B cell (primary cell): ENCODE measurements around the gene PTGIR. TPM values are rescaled to one million over a fixed set of nuclear protein-coding genes. Genes with fewer than 3 reads are reported as not detected.
A peak's percentile ranks its signal among the peaks of the same experiment; 100 is the strongest.

Experiments used
- ATAC-seq: fragments of 200-7000 bp; cut with Tn5 transposase; one replicate; pipeline ENCODE4 v1.10.0; 2021; ENCODE audit warnings: low read depth, mild to moderate bottlenecking, moderate number of reproducible peaks, moderate library complexity
- CTCF ChIA-PET: fragments of 350-600 bp; sonication (Branson Sonifier 250); formaldehyde crosslinking; loops from one replicate; lab custom pipeline; 2021; ENCODE audit warnings: antibody characterized with exemption, inconsistent platforms; lab: Charles Lee
- POLR2A ChIA-PET: fragments of 350-600 bp; sonication (Branson Sonifier 250); formaldehyde crosslinking; loops from one replicate; lab custom pipeline; 2021; ENCODE audit warnings: antibody characterized with exemption; lab: Charles Lee
- DNase-seq: peaks from one replicate; pipeline ENCODE4 v3.0.0; 2013
- H2AFZ ChIP-seq: 2 replicates; pipeline ENCODE4 v1.6.1; 2012; ENCODE audit warnings: mild to moderate bottlenecking, low read depth, low read length; ENCODE audit not compliant: insufficient read depth, poor library complexity, severe bottlenecking
- H3K27ac ChIP-seq, 2 donors: 1 replicate in 1 of 2; 2 replicates in 1 of 2; pipeline ENCODE4 v1.5.1; 2012 to 2013; ENCODE audit warnings: low read length in 2 of 2, mild to moderate bottlenecking in 2 of 2, moderate library complexity in 1 of 2
- H3K27me3 ChIP-seq, 4 experiments: fragments of 200-600 bp in 1 of 4; sonication (generic) in 1 of 4; replicated peaks in 1 of 4; 1 replicate in 2 of 4; 2 replicates in 2 of 4; pipeline versions ENCODE4 v1.6.1 to v1.7.0; 2013 to 2016; ENCODE audit warnings: low read length in 3 of 4, mild to moderate bottlenecking in 2 of 4, mixed read lengths in 1 of 4, moderate library complexity in 1 of 4; ENCODE audit not compliant: insufficient read depth in 4 of 4, control insufficient read depth in 3 of 4; ENCODE audit errors: control extremely low read depth in 1 of 4
- H3K36me3 ChIP-seq, 2 experiments: replicated peaks in 1 of 2; 1 replicate in 1 of 2; 2 replicates in 1 of 2; pipeline versions ENCODE4 v1.6.1 to v1.7.1; 2013; ENCODE audit warnings: low read length in 1 of 2; ENCODE audit not compliant: insufficient read depth in 2 of 2, control insufficient read depth in 1 of 2; ENCODE audit errors: control extremely low read depth in 1 of 2, extremely low read depth in 1 of 2
- H3K4me1 ChIP-seq, 2 donors: fragments of 200-600 bp in 1 of 2; sonication (generic) in 1 of 2; 1 replicate in 1 of 2; 2 replicates in 1 of 2; pipeline versions ENCODE4 v1.5.1 to v1.6.1; 2013 to 2017; ENCODE audit warnings: low read length in 2 of 2; ENCODE audit not compliant: control insufficient read depth in 2 of 2, insufficient read depth in 2 of 2
- H3K4me2 ChIP-seq: replicated peaks from 2 replicates; pipeline ENCODE3; 2012; ENCODE audit warnings: mild to moderate bottlenecking, low read depth, low read length; ENCODE audit not compliant: poor library complexity, severe bottlenecking
- H3K4me3 ChIP-seq, 5 experiments: fragments of 200-600 bp in 1 of 5; sonication (generic) in 1 of 5; 1 replicate in 3 of 5; 2 replicates in 2 of 5; pipeline versions ENCODE4 v1.5.1 to v1.7.0; 2011 to 2016; ENCODE audit warnings: low read length in 4 of 5, mild to moderate bottlenecking in 4 of 5, low read depth in 2 of 5, control low read depth in 1 of 5, moderate library complexity in 1 of 5; ENCODE audit not compliant: insufficient read depth in 1 of 5; ENCODE audit errors: control extremely low read depth in 1 of 5, extremely low read depth in 1 of 5
- H3K79me2 ChIP-seq: fragments of 200-600 bp; sonication (generic); one replicate; pipeline ENCODE4 v1.6.0; 2016; ENCODE audit warnings: low read length; ENCODE audit not compliant: control insufficient read depth, insufficient read depth
- H3K9ac ChIP-seq: fragments of 200-600 bp; sonication (generic); 2 replicates; pipeline ENCODE4 v1.6.1; 2017; ENCODE audit warnings: mild to moderate bottlenecking, low read length, moderate library complexity
- H3K9me3 ChIP-seq, 3 donors: one replicate each; pipeline versions ENCODE4 v1.6.1 to v1.7.1; 2013; ENCODE audit warnings: low read length in 2 of 3; ENCODE audit not compliant: control insufficient read depth in 2 of 3, insufficient read depth in 1 of 3; ENCODE audit errors: control extremely low read depth in 1 of 3
- H4K20me1 ChIP-seq: 2 replicates; pipeline ENCODE4 v1.6.0; 2012; ENCODE audit warnings: mild to moderate bottlenecking, low read length; ENCODE audit not compliant: insufficient read depth, control insufficient read depth, poor library complexity, severe bottlenecking
- H3K27ac Mint-ChIP-seq: one replicate; pipeline ENCODE4 v1.8.0; 2021; ENCODE audit warnings: mixed read lengths
- H3K27me3 Mint-ChIP-seq: one replicate; pipeline ENCODE4 v1.8.0; 2021; ENCODE audit warnings: mixed read lengths
- H3K4me1 Mint-ChIP-seq: one replicate; pipeline ENCODE4 v1.8.0; 2021; ENCODE audit warnings: mixed read lengths
- H3K4me3 Mint-ChIP-seq: one replicate; pipeline ENCODE4 v1.8.0; 2021; ENCODE audit warnings: mixed read lengths
- H3K9me3 Mint-ChIP-seq: one replicate; pipeline ENCODE4 v1.8.0; 2022; ENCODE audit warnings: mixed read lengths; ENCODE audit not compliant: insufficient read depth
- EZH2 ChIP-seq: IDR thresholded peaks from 2 replicates; pipeline ENCODE4 v1.6.1; 2012; ENCODE audit warnings: borderline replicate concordance, low read depth, mild to moderate bottlenecking, moderate library complexity, low read length; ENCODE audit not compliant: insufficient read depth, poor library complexity, severe bottlenecking
- WGBS: methylation state at CpG from one replicate; pipeline ENCODE4 v1.1.5; 2013; ENCODE audit warnings: missing lambda C conversion rate; ENCODE audit not compliant: insufficient coverage; 5-methylcytosine and 5-hydroxymethylcytosine counted together
- intact Hi-C: fragments of 100-400 bp; cut with micrococcal nuclease; formaldehyde crosslinking; loops from one replicate; pipeline ENCODE4 v1.10.0; 2022
- polyA plus RNA-seq: library from polyadenylated mRNA; depleted of rRNA; stranded (reverse); fragments of >200 nt; gene quantifications from 2 replicates; pipeline ENCODE4 v1.2.3, GENCODE V29; 2012
- total RNA-seq, 2 donors: library from RNA; stranded (reverse); fragments of 120-200 nt in 1 of 2; gene quantifications; 1 replicate in 1 of 2; 2 replicates in 1 of 2; pipeline versions ENCODE4 v1.2.3 to v1.2.4, GENCODE V29; 2013 to 2022
- TF ChIP-seq, protein P1 (sequence below): fragments of 200-600 bp; IDR thresholded peaks from one replicate; pipeline ENCODE4 v1.8.0; 2022; ENCODE audit warnings: antibody characterized with exemption, mild to moderate bottlenecking

The PTGIR gene
- total and polyA plus RNA-seq, 2 donors (not counting 1 experiment from before 2014, with no cell fraction given), result 1.9 to 2.1 TPM

DNA sequence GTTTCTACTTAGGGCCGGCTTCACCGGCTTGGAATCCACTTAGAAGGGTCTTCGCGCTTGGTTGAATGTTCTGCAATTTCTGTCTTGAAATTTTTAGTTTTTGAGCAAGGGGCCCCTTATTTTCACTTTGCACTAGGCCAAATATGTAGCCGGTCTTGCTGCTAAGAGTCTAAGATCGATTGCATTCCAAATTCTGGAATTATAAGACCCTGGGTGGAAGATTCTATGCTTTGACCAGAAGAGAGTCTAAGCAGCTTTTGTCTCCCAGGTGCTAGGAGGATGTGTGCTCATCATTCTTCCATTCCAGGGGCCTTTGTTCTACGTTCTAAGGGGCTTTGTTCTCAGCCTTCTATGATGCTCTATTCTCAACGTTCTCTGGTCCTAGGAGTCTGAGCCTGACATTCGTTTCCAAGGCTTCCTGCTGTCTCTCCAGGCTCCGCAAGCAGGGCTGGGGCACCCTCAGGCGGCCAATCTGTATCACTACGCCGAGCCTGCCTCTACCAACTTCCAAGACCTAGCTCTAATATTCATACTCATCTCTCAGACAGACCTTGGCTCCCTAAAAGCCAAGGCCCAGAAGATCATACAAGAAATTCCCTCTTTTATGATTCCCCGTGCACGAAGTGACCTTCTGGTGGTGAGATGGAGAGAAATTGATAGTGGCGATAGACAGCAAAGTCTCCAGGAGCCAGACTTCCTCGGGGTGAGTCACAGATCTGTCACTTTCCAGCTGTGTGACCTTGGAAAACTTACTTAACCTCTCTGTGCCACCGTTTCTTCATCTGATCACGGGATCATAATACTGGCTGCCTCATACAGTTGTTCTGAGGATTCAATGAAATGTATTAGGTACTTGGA, 37.1 kb upstream of the PTGIR start:
- ATAC-seq, result peak; percentile 21
- POLR2A ChIA-PET, result interaction anchor here (0.5 to 2.4 kb wide), 12 partner anchors 20 to 1570 kb away, joined by 3 to 30 read pairs (median 6); partner anchors contain the start of gene CALM3
- H3K27ac ChIP-seq, result peak overlapping the region; percentile 32 to 54

More for the DNA sequence above, 37.1 kb upstream of the PTGIR start:
- no peak for TF ChIP-seq EZH2
- TF ChIP-seq, protein P1, sequence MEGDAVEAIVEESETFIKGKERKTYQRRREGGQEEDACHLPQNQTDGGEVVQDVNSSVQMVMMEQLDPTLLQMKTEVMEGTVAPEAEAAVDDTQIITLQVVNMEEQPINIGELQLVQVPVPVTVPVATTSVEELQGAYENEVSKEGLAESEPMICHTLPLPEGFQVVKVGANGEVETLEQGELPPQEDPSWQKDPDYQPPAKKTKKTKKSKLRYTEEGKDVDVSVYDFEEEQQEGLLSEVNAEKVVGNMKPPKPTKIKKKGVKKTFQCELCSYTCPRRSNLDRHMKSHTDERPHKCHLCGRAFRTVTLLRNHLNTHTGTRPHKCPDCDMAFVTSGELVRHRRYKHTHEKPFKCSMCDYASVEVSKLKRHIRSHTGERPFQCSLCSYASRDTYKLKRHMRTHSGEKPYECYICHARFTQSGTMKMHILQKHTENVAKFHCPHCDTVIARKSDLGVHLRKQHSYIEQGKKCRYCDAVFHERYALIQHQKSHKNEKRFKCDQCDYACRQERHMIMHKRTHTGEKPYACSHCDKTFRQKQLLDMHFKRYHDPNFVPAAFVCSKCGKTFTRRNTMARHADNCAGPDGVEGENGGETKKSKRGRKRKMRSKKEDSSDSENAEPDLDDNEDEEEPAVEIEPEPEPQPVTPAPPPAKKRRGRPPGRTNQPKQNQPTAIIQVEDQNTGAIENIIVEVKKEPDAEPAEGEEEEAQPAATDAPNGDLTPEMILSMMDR, result peak; percentile 95
- H3K27me3 Mint-ChIP-seq, result peaks cover 12% of the 10 kb centered on the region
- H2AFZ ChIP-seq, result peak overlapping the region; percentile 13
- H3K27me3 ChIP-seq, result peaks cover 0 to 30% (median 18%) of the 10 kb centered on the region in 4 experiments
- H3K4me1 ChIP-seq, result peaks cover 28 to 31% of the 10 kb centered on the region in 2 donors
- peak overlapping the region; percentile 85 for H3K4me3 Mint-ChIP-seq
- H3K36me3 ChIP-seq, result no peaks in the 10 kb centered on the region
- H3K4me2 ChIP-seq, result peak overlapping the region; percentile 94
- intact Hi-C loops, result loop anchor here (1.0 to 2.0 kb wide), 10 partner anchors 28 to 451 kb away; partner anchors contain the start of genes ARHGAP35, FKRP, SLC1A5 and STRN4
- WGBS, result 7% methylated on average over 15 of the region's 19 CpGs
- peak overlapping the region; percentile 85 for H3K27ac Mint-ChIP-seq
- H3K79me2 ChIP-seq, result no peaks in the 10 kb centered on the region
- peaks cover 0 to 6% (median under 1%) of the 10 kb centered on the region in 3 donors for H3K9me3 ChIP-seq
- H3K4me3 ChIP-seq, result peak overlapping the region; percentile 26 to 67 (median 52)
- H3K4me1 Mint-ChIP-seq, result peaks cover 23% of the 10 kb centered on the region
- H4K20me1 ChIP-seq, result no peaks in the 10 kb centered on the region
- CTCF ChIA-PET, result interaction anchor here (0.7 to 12.3 kb wide), 40 partner anchors 9 to 266 kb away, joined by 3 to 447 read pairs (median 4); partner anchors contain the start of genes CALM3, GNG8 and PTGIR
- peak overlapping the region; percentile 55 for H3K9ac ChIP-seq
- H3K9me3 Mint-ChIP-seq, result no peaks in the 10 kb centered on the region
- DNase-seq, result peak; percentile 86
